ENCODE results near the gene CARD9.
"Not testable (repeated sequence)": the region's sequence is repeated elsewhere in the genome, so short reads cannot be mapped to it uniquely, and the experiment has no call there.

The CARD9 gene

GRCh38 chr9:136322756-136323330, 50.6 kb downstream of the CARD9 start:
- no peak for DNase-seq (ENCODE audit: low read depth)

- no peak for DNase-seq (ENCODE audit: low read depth)
Measured at GRCh38 chr9:136321561-136321960, 51.9 kb downstream of the CARD9 start.

GRCh38 chr9:136320972-136321371, 52.5 kb downstream of the CARD9 start:
- not testable (repeated sequence) for DNase-seq (ENCODE audit: low read depth)

GRCh38 chr9:136319955-136320354, 53.5 kb downstream of the CARD9 start:
- not testable (repeated sequence) for DNase-seq (ENCODE audit: low read depth)

- DNase-seq (ENCODE audit: low read depth) = not testable (repeated sequence)
Measured at GRCh38 chr9:136319244-136319643, 54.2 kb downstream of the CARD9 start.

- no peak for DNase-seq (ENCODE audit: low read depth)
Measured at GRCh38 chr9:136318776-136319241, 54.7 kb downstream of the CARD9 start.

GRCh38 chr9:136318111-136318775, 55.2 kb downstream of the CARD9 start:
- no peak for DNase-seq (ENCODE audit: low read depth)

GRCh38 chr9:136317695-136318094, 55.8 kb downstream of the CARD9 start:
- DNase-seq (ENCODE audit: low read depth) = no peak

GRCh38 chr9:136316896-136317676, 56.4 kb downstream of the CARD9 start:
- no peak for DNase-seq (ENCODE audit: low read depth)

- DNase-seq (ENCODE audit: low read depth) = no peak
Measured at GRCh38 chr9:136316271-136316751, 57.2 kb downstream of the CARD9 start.

- DNase-seq (ENCODE audit: low read depth) = no peak
Measured at GRCh38 chr9:136314944-136315343, 58.5 kb downstream of the CARD9 start.

GRCh38 chr9:136314056-136314416, 59.4 kb downstream of the CARD9 start:
- DNase-seq (ENCODE audit: low read depth) = no peak
